WERI-Rb-1 (cell line): ENCODE data around the gene SMS.

ENCODE experiments used
- DNase-seq: peaks from one replicate; pipeline ENCODE4 v3.0.0-alpha.2; 2020
- H3K27ac ChIP-seq: fragments of 250-450 bp; sonication (Bioruptor Pico); 2 replicates; pipeline ENCODE4 v1.5.1; 2020; ENCODE audit warnings: mild to moderate bottlenecking, moderate library complexity
- H3K27me3 ChIP-seq: fragments of 250-450 bp; sonication (Bioruptor Pico); 2 replicates; pipeline ENCODE4 v1.5.1; 2021; ENCODE audit warnings: mild to moderate bottlenecking, low read depth, moderate library complexity; ENCODE audit not compliant: insufficient read depth, severe bottlenecking
- H3K36me3 ChIP-seq: fragments of 250-450 bp; sonication (Bioruptor Pico); 2 replicates; pipeline ENCODE4 v1.5.1; 2020; ENCODE audit warnings: mild to moderate bottlenecking, moderate library complexity
- H3K4me3 ChIP-seq: 2 replicates; pipeline ENCODE4 v1.5.1; 2011; ENCODE audit warnings: low read depth, mild to moderate bottlenecking, control low read depth, low read length
- H3K9me3 ChIP-seq: fragments of 250-450 bp; sonication (Bioruptor Pico); 2 replicates; pipeline ENCODE4 v1.5.1; 2021; ENCODE audit warnings: mild to moderate bottlenecking, moderate library complexity; ENCODE audit not compliant: severe bottlenecking
- TF ChIP-seq, protein P1 (sequence below): IDR thresholded peaks from 2 replicates; pipeline ENCODE4 v1.5.1; 2011; ENCODE audit warnings: low read depth, mild to moderate bottlenecking, control low read depth, inconsistent platforms, low read length

The SMS gene

DNA sequence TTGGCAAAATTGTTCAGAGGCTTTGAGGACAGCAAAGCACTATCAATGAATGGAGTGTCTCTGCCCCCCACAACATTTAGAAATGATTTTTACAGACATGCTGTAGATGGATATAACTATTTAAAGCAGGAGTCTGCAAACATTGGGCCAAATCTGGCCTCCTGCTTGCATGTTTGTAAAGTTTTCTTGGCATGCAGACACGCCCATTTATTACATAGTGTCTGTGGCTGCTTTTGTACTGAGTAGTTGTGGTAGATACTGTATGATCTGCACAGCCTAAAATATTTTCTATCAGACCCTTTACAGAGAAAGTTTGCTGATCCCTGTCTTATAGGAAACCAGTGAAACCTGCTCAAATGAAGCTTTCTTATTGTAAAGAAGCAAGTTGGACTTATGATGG, 46.1 kb downstream of the SMS start:
- H3K27me3 ChIP-seq, result no peaks in the 10 kb centered on the region
- DNase-seq, result no peak
- H3K36me3 ChIP-seq, result peaks cover 10% of the 10 kb centered on the region
- no peak overlapping the region for H3K4me3 ChIP-seq
- H3K9me3 ChIP-seq, result no peaks in the 10 kb centered on the region
- no peak overlapping the region for H3K27ac ChIP-seq
- TF ChIP-seq, protein P1, sequence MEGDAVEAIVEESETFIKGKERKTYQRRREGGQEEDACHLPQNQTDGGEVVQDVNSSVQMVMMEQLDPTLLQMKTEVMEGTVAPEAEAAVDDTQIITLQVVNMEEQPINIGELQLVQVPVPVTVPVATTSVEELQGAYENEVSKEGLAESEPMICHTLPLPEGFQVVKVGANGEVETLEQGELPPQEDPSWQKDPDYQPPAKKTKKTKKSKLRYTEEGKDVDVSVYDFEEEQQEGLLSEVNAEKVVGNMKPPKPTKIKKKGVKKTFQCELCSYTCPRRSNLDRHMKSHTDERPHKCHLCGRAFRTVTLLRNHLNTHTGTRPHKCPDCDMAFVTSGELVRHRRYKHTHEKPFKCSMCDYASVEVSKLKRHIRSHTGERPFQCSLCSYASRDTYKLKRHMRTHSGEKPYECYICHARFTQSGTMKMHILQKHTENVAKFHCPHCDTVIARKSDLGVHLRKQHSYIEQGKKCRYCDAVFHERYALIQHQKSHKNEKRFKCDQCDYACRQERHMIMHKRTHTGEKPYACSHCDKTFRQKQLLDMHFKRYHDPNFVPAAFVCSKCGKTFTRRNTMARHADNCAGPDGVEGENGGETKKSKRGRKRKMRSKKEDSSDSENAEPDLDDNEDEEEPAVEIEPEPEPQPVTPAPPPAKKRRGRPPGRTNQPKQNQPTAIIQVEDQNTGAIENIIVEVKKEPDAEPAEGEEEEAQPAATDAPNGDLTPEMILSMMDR, result no peak

DNA sequence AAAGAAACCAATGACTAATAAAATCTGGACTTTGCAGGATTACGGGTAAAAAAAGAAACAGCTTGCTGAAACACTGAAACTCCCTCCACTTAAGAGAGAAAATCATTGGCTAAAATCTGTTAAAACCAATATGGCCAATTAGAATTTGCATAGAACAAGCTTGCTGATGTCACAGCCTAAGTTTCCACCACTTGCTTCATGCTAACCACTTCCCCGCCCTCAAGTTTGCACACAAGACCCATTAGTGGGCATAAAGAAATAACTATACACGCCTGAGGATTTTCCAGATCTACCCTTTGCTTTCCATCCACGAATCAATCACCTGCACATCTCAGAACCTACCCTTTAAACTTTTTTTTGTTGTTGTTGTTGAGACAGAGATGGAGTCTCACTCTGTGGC, 48.9 kb downstream of the SMS start:
- no peak overlapping the region for H3K4me3 ChIP-seq
- no peak for DNase-seq
- TF ChIP-seq, protein P1, result no peak
- H3K9me3 ChIP-seq, result no peaks in the 10 kb centered on the region
- H3K27me3 ChIP-seq, result no peaks in the 10 kb centered on the region
- peaks cover 13% of the 10 kb centered on the region for H3K36me3 ChIP-seq
- H3K27ac ChIP-seq, result no peak overlapping the region

DNA sequence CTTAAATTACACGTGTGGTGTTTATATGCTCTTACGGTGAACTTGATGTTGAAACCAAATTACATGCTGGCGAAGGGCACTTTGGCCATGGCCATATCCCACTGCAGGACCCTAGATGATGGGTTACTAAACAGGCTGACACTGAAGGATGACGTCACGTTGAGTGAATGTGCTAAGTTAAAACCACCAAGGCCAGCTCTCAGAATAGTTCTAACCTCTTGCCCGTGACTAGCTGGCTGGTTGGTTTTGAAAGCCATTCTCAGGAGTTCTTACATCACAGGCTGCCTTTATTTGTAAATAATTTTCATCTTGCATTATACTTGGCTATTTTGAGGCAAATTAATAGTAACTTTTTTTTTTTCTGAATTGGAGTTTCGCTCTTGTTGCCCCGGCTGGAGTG, 50.3 kb downstream of the SMS start:
- H3K27me3 ChIP-seq, result no peaks in the 10 kb centered on the region
- H3K4me3 ChIP-seq, result no peak overlapping the region
- TF ChIP-seq, protein P1, result no peak
- H3K9me3 ChIP-seq, result no peaks in the 10 kb centered on the region
- H3K36me3 ChIP-seq, result peaks cover 13% of the 10 kb centered on the region
- no peak overlapping the region for H3K27ac ChIP-seq
- DNase-seq, result no peak

DNA sequence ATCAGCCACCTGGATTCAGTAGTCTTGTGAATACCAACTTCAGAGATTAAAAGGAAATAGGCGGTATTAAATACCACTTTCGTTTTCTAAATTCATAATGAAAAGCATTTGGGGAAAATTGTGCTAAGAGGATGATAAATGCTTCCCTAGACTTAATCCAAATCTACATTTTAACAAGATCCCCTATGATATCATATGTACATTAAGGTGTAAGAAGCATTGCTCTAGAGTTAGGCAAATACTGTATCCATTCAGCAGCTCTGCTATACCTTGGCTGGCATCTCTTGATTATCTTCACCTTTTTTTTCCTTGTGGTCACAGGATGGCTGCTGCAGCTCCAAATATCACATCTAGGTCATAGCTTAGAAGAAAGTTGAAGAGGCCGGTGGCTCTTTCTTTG, 51.0 kb downstream of the SMS start:
- Histone ChIP-seq H3K27me3 (no peaks in the 10 kb centered on the region), H3K36me3 (peaks cover 11% of the 10 kb centered on the region), H3K4me3 (no peak overlapping the region), H3K9me3 (no peaks in the 10 kb centered on the region), H3K27ac (no peak overlapping the region)
- no peak for DNase-seq
- TF ChIP-seq, protein P1, result no peak

DNA sequence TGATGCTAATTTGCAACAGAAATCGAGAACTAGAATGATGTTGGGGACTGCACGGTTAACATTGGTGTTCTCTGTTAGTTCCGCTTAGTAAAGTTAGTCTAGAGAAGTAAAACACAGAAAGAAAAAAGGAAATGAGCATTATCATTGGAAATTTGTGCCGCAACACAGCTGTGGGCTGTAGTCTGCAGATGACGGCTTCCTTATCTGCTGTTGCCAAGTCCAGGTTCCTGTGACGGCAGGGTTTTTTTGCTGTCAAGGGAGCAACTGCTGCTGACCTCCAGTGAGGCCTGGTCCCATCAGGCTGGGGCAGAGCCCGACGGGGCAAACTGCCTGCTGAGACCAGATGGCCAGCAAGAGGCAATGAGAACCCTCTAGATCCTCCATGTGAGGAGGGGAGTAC, 52.8 kb downstream of the SMS start:
- no peaks in the 10 kb centered on the region for H3K9me3 ChIP-seq
- DNase-seq, result no peak
- peaks cover 3% of the 10 kb centered on the region for H3K36me3 ChIP-seq
- H3K27me3 ChIP-seq, result no peaks in the 10 kb centered on the region
- H3K4me3 ChIP-seq, result no peak overlapping the region
- H3K27ac ChIP-seq, result no peak overlapping the region
- TF ChIP-seq, protein P1, result no peak

DNA sequence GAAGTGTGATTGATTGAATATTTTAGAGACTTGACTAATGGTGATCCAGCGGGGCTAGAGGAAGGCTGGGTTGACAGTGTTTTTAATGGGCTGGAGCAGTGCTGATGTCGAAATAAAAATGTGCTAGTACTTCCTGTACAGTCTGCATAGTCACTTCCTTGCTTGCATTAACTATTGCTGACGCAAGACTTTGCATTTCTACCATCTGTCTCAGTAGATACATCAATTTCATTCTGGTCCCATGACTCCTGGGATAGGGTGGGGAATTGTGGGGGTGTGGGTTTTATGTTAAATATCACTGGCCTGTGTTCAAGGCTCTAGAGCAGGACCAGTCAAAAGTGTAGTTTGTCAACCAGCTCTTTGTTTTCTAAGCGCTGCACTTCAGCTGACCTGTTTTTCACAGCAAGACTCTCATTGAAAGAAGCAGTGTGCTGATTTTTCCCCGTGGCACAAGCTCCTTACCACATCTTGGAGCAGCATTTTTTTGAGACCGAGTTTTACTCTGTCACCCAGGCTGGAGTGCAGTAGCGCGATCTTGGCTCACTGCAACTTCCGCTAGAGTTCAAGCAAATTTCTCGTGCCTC, 56.5 kb downstream of the SMS start:
- TF ChIP-seq, protein P1, result no peak
- DNase-seq, result no peak

More for the DNA sequence above, 56.5 kb downstream of the SMS start:
- no peak overlapping the region for H3K27ac ChIP-seq
- H3K9me3 ChIP-seq, result no peaks in the 10 kb centered on the region
- H3K4me3 ChIP-seq, result no peak overlapping the region
- H3K36me3 ChIP-seq, result peaks cover 3% of the 10 kb centered on the region
- H3K27me3 ChIP-seq, result no peaks in the 10 kb centered on the region
